SKM-1 treated with dmso at 0.1 percent for 144 hours (cell line): ENCODE data around the gene GRAMD1A.

ENCODE experiments used
- DNase-seq: peaks from one replicate; lab custom pipeline; 2025; ENCODE audit not compliant: unreplicated experiment; lab: John Stamatoyannopoulos, UW

Gene GRAMD1A

DNA sequence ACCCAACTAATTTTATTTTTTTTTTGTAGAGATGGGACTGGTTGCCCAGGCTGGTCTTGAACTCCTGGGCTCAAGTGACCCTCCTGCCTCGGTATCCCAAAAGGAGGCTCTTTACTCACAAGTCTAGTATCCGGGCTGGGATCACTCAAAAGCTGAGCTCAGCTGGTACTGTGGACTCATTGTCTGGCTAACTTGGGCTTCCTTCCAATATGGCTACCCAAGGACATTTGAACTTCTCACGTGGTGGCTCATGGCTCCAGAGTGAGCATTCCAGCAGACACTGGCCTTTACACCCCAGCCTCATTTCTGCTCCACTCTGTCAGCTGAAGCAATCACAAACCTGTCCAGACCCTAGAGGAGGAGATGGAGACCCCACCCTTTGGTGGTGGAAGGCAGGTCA is 70.3 kb downstream of the GRAMD1A start:
- DNase-seq = no peak

DNA sequence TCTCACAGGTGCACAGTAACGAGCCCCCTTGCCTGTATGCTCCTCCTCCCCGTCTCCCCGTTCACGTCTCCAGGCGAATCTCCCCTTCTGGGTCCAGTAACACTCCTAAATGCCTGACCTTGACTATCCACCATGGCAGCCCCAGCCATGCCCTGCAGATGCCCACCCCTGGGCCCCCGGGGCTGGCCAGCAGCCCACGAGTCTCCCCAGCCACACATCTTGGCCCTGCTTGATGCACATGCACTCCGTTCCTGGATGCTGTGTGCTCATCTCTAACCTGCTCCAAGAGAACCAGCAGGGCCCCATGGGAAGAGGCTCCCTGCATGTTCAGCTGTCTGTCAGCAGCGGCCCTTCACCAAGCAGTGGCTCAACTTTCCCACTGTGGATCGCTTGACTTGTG is 73.4 kb downstream of the GRAMD1A start:
- no peak for DNase-seq

DNA sequence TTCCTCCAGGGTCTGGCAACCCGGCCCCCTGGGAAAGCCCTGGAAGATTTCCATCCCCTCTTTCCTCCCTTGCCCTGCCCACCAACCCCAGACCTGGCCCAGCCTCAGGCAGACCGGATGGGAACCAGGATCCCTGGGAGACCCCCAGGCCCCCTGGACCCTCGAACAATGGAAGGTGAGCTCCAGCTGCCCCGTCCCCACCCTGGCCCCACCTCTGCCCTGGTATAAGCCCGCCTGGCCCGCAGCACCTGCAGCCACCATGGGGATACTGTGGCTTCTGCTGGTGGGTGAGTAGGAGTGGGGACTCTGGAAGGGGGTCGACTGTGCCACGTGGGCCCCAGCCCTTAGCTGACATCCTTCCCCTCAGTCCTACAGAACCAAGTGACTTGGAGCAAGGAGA is 73.8 kb downstream of the GRAMD1A start:
- DNase-seq = no peak

- DNase-seq = no peak
These were observed 74.5 kb downstream of the GRAMD1A start for GRCh38 chr19:35074426-35075201.

GRCh38 chr19:35075202-35076025 is 75.3 kb downstream of the GRAMD1A start:
- no peak for DNase-seq

GRCh38 chr19:35076026-35076370 is 75.9 kb downstream of the GRAMD1A start:
- no peak for DNase-seq
